DND-41 (cell line): ENCODE data around the gene HOXB4.

Experiments used
- EZH2 ChIP-seq: IDR thresholded peaks from 3 replicates; pipeline ENCODE4 v1.6.1; 2012; ENCODE audit warnings: borderline replicate concordance, low read depth, mild to moderate bottlenecking, moderate library complexity, low read length, inconsistent platforms; ENCODE audit not compliant: severe bottlenecking
- TF ChIP-seq, protein P1 (sequence below): IDR thresholded peaks from 2 replicates; pipeline ENCODE4 v1.5.1; 2012; ENCODE audit warnings: borderline replicate concordance, low read length, moderate library complexity, mild to moderate bottlenecking; ENCODE audit not compliant: poor library complexity, severe bottlenecking; ENCODE audit errors: extremely low read depth

DNA sequence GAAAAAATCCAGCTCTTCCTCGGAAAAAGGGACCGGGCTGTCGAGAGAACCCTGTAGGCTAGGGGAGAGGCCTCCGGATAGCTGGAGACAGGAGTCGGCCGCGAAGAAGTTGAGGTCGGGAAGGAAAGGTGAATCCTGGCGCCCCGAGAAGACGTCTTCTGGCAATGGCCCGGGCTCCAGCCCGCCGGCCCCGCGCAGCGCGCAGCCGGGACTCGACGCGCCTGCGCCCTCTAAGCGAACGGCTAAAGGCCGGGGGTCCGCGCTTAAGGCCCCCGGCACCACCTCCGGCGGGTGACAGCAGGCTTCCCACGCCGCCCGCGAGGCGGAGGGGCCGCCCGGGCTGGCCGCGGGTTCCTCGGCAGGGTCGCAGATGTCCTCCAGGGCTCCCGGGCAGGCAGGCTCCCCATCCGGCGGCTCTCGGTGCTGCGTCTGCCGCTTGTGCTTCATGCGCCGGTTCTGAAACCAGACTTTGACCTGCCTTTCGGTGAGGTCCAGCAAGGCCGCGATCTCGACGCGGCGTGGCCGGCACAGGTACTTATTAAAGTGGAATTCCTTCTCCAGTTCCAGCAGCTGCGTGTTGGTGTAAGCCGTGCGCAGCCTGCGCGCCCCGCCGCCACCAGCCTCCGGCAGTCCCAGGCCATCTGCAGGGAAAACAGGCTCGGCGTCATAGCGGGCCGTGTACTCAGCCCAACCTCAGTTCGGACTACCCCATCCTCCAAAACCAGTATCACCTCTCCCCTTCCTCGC lies 34.9 kb downstream of the HOXB4 start:
- TF ChIP-seq, protein P1, sequence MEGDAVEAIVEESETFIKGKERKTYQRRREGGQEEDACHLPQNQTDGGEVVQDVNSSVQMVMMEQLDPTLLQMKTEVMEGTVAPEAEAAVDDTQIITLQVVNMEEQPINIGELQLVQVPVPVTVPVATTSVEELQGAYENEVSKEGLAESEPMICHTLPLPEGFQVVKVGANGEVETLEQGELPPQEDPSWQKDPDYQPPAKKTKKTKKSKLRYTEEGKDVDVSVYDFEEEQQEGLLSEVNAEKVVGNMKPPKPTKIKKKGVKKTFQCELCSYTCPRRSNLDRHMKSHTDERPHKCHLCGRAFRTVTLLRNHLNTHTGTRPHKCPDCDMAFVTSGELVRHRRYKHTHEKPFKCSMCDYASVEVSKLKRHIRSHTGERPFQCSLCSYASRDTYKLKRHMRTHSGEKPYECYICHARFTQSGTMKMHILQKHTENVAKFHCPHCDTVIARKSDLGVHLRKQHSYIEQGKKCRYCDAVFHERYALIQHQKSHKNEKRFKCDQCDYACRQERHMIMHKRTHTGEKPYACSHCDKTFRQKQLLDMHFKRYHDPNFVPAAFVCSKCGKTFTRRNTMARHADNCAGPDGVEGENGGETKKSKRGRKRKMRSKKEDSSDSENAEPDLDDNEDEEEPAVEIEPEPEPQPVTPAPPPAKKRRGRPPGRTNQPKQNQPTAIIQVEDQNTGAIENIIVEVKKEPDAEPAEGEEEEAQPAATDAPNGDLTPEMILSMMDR = no peak
- no peak for TF ChIP-seq EZH2
